ENCODE results near the gene FRRS1.
"Not testable (repeated sequence)": the region's sequence is repeated elsewhere in the genome, so short reads cannot be mapped to it uniquely, and the experiment has no call there.

Gene FRRS1

DNA sequence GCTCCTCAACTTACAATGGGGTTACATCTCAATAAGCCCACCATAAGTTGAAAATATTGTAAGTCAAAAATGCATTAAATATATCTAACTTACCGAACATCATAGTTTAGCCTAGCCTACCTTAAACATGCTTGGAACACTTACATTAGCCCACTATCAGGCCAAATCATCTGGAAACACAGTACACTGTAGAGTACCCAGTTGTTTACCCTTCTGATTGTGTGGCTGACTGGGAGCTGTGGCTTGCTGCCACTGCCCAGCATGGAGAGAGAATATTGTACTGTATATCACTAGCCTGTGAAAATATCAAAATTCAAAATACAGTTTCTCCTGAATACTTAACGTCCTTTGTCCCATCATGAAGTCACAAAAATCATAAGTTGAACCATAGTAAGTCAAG is 40.4 kb upstream of the FRRS1 start:
- DNase-seq (ENCODE audit: extremely low read depth, insufficient read length): no peak
- no peak overlapping the region for H3K4me3 ChIP-seq (replicated peaks; ENCODE audit: low read depth, low read length)
- TF ChIP-seq, protein P1, sequence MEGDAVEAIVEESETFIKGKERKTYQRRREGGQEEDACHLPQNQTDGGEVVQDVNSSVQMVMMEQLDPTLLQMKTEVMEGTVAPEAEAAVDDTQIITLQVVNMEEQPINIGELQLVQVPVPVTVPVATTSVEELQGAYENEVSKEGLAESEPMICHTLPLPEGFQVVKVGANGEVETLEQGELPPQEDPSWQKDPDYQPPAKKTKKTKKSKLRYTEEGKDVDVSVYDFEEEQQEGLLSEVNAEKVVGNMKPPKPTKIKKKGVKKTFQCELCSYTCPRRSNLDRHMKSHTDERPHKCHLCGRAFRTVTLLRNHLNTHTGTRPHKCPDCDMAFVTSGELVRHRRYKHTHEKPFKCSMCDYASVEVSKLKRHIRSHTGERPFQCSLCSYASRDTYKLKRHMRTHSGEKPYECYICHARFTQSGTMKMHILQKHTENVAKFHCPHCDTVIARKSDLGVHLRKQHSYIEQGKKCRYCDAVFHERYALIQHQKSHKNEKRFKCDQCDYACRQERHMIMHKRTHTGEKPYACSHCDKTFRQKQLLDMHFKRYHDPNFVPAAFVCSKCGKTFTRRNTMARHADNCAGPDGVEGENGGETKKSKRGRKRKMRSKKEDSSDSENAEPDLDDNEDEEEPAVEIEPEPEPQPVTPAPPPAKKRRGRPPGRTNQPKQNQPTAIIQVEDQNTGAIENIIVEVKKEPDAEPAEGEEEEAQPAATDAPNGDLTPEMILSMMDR (IDR thresholded peaks at IDR 0.05; ENCODE audit: insufficient read depth, low read length, poor library complexity, severe bottlenecking): no peak
- no peaks in the 10 kb centered on the region for H3K27me3 ChIP-seq (replicated peaks; ENCODE audit: control insufficient read depth, insufficient read depth, low read length)
- H3K36me3 ChIP-seq (ENCODE audit: control insufficient read depth, insufficient read depth, low read length): no peaks in the 10 kb centered on the region

DNA sequence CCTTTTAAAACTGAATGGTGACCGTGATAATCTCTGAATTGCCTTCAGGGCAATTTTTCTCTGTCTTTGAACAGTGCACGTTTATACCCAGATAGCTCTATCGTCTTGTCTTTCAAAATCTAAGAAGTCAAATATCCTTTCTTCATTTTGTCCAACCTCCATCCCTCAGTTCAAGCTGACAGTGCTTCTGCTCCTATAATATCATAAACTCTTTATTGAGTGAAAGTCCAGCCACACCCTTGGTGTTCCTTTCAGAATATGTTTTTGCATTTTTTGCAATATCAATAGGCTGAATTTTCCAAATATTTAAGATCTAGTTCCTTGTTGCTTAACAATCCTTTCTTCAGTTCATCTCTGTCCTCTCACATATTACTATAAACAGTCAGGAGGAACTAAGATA is 35.1 kb upstream of the FRRS1 start:
- H3K36me3 ChIP-seq (ENCODE audit: control insufficient read depth, insufficient read depth, low read length): no peaks in the 10 kb centered on the region
- no peak overlapping the region for H3K4me3 ChIP-seq (replicated peaks; ENCODE audit: low read depth, low read length)
- TF ChIP-seq, protein P1 (IDR thresholded peaks at IDR 0.05; ENCODE audit: insufficient read depth, low read length, poor library complexity, severe bottlenecking): no peak
- DNase-seq (ENCODE audit: extremely low read depth, insufficient read length): no peak
- H3K27me3 ChIP-seq (replicated peaks; ENCODE audit: control insufficient read depth, insufficient read depth, low read length): no peaks in the 10 kb centered on the region

DNA sequence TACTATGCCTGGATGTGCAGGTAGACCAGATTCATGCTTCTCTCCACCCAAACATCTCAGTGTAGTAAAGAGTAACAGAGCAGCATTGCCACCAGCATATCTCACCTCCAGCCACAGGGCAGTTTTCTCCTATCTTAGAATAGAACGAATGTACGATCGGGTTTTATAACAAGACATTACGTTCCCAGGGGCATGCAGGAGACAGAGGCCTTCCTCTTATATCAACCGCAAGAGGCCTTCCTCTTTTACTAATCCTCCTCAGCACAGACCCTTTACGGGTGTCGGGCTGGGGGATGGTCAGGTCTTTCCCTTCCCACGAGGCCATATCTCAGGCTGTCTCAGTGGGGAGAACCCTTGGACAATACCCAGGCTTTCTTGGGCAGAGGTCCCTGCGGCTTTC is 27.4 kb upstream of the FRRS1 start:
- not testable (repeated sequence) for H3K36me3 ChIP-seq (ENCODE audit: control insufficient read depth, insufficient read depth, low read length); H3K27me3 ChIP-seq (replicated peaks; ENCODE audit: control insufficient read depth, insufficient read depth, low read length); H3K4me3 ChIP-seq (replicated peaks; ENCODE audit: low read depth, low read length); DNase-seq (ENCODE audit: extremely low read depth, insufficient read length)

DNA sequence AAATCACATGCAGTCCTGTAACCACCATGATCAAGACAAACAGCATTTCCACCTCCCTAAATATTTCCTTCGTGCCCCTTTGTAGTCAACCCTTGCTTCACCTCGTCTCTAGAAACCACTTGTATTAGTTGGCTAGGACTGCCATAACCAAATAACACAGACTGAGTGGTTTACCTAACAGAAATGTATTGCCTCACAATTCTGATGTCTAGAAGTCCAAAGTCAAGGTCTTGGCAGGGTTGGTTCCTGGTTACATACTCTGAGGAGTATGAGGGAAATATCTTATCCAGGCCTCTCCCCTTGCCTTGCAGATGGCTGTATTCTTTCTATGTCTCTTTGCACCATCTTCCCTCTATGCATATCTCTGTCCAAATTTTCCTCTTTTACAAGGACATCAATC is 23.3 kb upstream of the FRRS1 start:
- Histone ChIP-seq H3K27me3 (replicated peaks; ENCODE audit: control insufficient read depth, insufficient read depth, low read length) (no peaks in the 10 kb centered on the region), H3K36me3 (ENCODE audit: control insufficient read depth, insufficient read depth, low read length) (no peaks in the 10 kb centered on the region), H3K4me3 (replicated peaks; ENCODE audit: low read depth, low read length) (no peak overlapping the region)
- DNase-seq (ENCODE audit: extremely low read depth, insufficient read length): no peak
- TF ChIP-seq, protein P1 (IDR thresholded peaks at IDR 0.05; ENCODE audit: insufficient read depth, low read length, poor library complexity, severe bottlenecking): no peak

DNA sequence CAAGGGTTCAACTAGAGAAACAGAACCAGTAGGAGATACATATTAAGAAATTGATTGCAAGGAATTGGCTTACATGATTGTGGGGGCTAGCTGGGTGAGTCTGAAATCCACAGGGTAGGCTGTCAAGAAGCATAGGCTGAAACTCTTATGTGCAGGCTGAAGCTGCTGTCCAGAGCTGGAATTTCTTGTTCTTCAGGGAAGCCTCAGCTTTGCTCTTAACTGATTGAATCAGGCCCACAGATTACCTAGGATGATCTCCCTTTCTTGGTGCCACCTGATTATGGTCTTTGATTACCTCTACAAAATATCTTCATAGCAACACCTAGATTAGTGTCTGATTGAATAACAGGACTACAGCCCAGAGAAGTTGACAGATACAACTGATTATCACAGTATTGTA is 22.5 kb upstream of the FRRS1 start:
- DNase-seq (ENCODE audit: extremely low read depth, insufficient read length): no peak
- Histone ChIP-seq H3K27me3 (replicated peaks; ENCODE audit: control insufficient read depth, insufficient read depth, low read length) (no peaks in the 10 kb centered on the region), H3K36me3 (ENCODE audit: control insufficient read depth, insufficient read depth, low read length) (no peaks in the 10 kb centered on the region), H3K4me3 (replicated peaks; ENCODE audit: low read depth, low read length) (no peak overlapping the region)
- TF ChIP-seq, protein P1 (IDR thresholded peaks at IDR 0.05; ENCODE audit: insufficient read depth, low read length, poor library complexity, severe bottlenecking): no peak

- Histone ChIP-seq H3K36me3 (ENCODE audit: control insufficient read depth, insufficient read depth, low read length) (no peaks in the 10 kb centered on the region), H3K27me3 (replicated peaks; ENCODE audit: control insufficient read depth, insufficient read depth, low read length) (no peaks in the 10 kb centered on the region), H3K4me3 (replicated peaks; ENCODE audit: low read depth, low read length) (no peak overlapping the region)
- DNase-seq (ENCODE audit: extremely low read depth, insufficient read length): peak; percentile 60
- TF ChIP-seq, protein P1 (IDR thresholded peaks at IDR 0.05; ENCODE audit: insufficient read depth, low read length, poor library complexity, severe bottlenecking): no peak
These were observed 20.5 kb upstream of the FRRS1 start for GRCh38 chr1:99786751-99787501.
